WTC11 (cell line): ENCODE measurements around the gene ILRUN.

Source experiments
- HMGA2 ChIP-seq: fragments of 250-450 bp; sonication (Bioruptor Pico); IDR thresholded peaks from 2 replicates; pipeline ENCODE4 v1.4.0; 2021; ENCODE audit warnings: mild to moderate bottlenecking, moderate library complexity
- IRF1 ChIP-seq: sonication (generic); formaldehyde crosslinking; IDR thresholded peaks from 2 replicates; pipeline ENCODE4 v1.8.0; 2023; ENCODE audit warnings: missing genetic modification reagents
- SMAD4 ChIP-seq: sonication (generic); formaldehyde crosslinking; IDR thresholded peaks from 2 replicates; pipeline ENCODE4 v1.8.0; 2022; ENCODE audit warnings: mild to moderate bottlenecking, missing genetic modification reagents
- SP1 ChIP-seq: sonication (generic); formaldehyde crosslinking; conservative IDR thresholded peaks from 2 replicates; pipeline ENCODE4 v1.8.1; 2022; ENCODE audit warnings: missing genetic modification reagents
- USF2 ChIP-seq: sonication (generic); formaldehyde crosslinking; IDR thresholded peaks from 2 replicates; pipeline ENCODE4 v1.8.1; 2023; ENCODE audit warnings: mild to moderate bottlenecking, missing genetic modification reagents, moderate library complexity
- TF ChIP-seq, protein P1 (sequence below): sonication (generic); formaldehyde crosslinking; IDR thresholded peaks from 2 replicates; pipeline ENCODE4 v1.8.0; 2022; ENCODE audit warnings: mild to moderate bottlenecking, missing genetic modification reagents
- TF ChIP-seq, protein P2 (sequence below): sonication (generic); formaldehyde crosslinking; IDR thresholded peaks from 2 replicates; pipeline ENCODE4 v1.8.0; 2022; ENCODE audit warnings: mild to moderate bottlenecking, missing genetic modification reagents

DNA sequence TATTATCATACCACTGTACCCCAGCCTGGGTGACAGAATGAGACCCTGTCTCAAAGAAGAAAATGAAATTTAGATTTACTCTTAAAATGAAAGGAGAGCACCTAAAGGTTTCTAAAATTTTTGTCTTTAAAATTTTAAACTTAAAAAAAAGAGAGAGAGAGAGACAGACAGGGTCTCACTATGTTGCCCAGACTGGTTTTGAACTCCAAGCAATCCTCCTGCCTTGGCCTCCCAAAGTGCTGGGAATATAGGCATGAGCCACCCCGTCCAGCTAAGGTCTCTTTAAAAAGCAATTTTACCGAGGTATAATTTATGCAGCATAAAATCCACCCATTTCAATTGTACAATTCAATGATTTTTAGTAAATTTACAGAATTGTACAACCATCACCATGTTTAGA lies 33.2 kb downstream of the ILRUN start:
- TF ChIP-seq, protein P1, sequence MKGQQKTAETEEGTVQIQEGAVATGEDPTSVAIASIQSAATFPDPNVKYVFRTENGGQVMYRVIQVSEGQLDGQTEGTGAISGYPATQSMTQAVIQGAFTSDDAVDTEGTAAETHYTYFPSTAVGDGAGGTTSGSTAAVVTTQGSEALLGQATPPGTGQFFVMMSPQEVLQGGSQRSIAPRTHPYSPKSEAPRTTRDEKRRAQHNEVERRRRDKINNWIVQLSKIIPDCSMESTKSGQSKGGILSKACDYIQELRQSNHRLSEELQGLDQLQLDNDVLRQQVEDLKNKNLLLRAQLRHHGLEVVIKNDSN (CRISPR knock-in tag): no peak
- TF ChIP-seq HMGA2 (CRISPR knock-in tag): no peak
- TF ChIP-seq IRF1 (CRISPR knock-in tag): no peak
- TF ChIP-seq, protein P2, sequence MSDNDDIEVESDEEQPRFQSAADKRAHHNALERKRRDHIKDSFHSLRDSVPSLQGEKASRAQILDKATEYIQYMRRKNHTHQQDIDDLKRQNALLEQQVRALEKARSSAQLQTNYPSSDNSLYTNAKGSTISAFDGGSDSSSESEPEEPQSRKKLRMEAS (CRISPR knock-in tag): no peak
- TF ChIP-seq USF2: no peak
- TF ChIP-seq SMAD4 (CRISPR knock-in tag): no peak
- TF ChIP-seq SP1 (CRISPR knock-in tag): no peak
